NCI-H128 (cell line): Measurements from ENCODE around the gene PARD3B.

Experiments
- DNase-seq: peaks from one replicate; lab custom pipeline; 2025; ENCODE audit not compliant: unreplicated experiment; lab: John Stamatoyannopoulos, UW

PARD3B gene

GRCh38 chr2:205627085-205627484 lies 1081.8 kb downstream of the PARD3B start:
- DNase-seq = no peak

- DNase-seq = no peak
Measured at GRCh38 chr2:205628422-205628821, 1083.1 kb downstream of the PARD3B start.

- DNase-seq = no peak
Measured at GRCh38 chr2:205629091-205629776, 1084.0 kb downstream of the PARD3B start.

DNA sequence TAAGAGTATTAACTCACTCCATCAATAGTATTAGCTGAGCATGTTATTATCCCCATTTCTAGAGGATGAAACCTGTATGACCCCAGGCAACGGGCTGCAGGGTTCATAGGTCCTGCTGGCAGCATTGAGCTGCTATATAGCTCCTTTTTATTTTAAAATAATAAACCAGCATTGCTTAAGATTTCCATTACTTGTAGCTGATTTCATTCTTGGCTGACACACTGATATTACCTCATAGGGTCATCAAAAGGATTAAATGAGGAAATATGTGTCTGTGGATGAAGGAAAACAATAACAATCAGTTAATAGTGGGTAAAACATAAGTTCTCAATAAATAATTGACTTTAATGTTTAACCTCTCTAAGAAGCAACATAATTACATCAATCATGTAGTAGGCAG lies 1088.7 kb downstream of the PARD3B start:
- no peak for DNase-seq

DNA sequence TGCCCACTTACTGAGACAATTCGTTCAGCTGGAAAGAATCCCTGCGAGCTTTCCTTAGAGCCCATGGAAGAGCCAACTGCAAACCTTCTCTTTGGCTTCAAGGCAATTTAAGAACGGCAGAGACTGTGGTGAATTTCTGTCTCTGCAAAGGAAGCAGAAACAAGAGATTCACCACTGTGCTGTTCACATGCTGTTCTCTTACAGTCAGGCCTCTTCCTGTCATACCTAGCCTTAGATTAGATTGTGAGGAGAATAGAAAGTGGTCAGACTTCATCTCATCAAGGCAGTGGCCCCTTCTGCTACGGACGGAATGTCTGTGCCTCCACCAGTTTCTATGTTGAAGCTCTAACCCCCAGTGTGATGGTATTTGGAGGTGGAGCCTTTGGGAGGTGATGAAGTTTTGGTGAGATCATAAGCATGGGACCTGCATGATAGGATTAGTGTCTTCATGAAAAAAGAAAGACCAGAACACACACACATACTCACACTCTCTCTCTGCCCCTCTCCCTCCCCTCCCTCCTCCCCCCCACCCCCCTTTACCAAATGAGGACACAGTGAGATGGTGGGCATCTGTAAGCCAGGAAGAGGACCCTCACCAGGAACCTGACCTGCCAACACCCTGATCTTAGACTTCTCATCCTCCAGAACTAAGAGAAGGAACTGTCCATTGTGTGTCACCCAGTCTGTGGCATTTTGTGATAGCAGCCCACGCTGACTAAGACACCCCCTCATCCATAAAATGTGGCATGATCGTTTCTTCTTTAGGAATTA lies 1091.5 kb downstream of the PARD3B start:
- no peak for DNase-seq

- no peak for DNase-seq
Measured at GRCh38 chr2:205637320-205637602, 1092.0 kb downstream of the PARD3B start.

GRCh38 chr2:205637779-205638503 lies 1092.7 kb downstream of the PARD3B start:
- DNase-seq = no peak

DNA sequence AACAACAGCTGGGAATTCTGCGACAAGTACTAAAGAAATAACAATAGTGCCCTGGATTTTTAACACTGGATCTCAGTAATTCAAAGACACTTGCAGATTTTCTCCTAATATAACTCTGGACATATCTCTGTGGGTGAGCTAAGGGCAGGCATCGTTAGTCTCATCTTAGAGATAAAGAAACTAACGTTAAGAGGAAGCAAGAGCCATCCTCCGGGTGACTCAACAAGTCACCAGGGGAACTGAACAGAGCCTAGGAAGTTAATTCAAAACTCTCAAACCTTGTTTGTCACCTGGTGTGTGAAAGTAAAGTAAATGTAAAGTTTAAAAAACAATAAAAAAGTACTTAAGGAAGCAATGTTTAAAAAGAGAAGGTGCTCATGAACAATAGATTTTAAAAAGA lies 1095.4 kb downstream of the PARD3B start:
- no peak for DNase-seq

- DNase-seq = no peak
Measured at GRCh38 chr2:205642599-205643356, 1097.5 kb downstream of the PARD3B start.

DNA sequence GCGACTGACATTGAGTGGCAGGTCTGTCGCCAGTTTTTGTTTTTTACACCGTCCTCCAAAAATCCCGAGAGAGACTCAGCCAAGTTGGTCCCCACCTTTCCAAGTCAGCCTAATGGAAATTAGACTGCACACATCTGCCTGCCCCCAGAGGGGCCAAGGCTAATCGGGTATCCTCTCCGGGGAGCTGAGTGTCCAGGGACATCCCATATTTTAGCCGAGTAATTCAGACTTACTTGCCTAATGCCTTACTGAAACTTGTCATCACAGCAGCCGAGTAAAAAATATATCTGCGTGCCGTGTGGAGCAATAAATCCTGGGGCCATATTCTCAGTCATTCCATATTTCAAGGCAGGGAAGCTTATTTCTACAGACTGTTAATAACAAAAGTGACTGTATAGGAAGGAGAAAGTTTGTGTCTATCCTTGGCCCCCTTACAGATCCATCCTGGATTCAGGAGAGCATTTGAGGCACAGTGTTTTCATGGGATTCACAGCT lies 1098.2 kb downstream of the PARD3B start:
- no peak for DNase-seq

DNA sequence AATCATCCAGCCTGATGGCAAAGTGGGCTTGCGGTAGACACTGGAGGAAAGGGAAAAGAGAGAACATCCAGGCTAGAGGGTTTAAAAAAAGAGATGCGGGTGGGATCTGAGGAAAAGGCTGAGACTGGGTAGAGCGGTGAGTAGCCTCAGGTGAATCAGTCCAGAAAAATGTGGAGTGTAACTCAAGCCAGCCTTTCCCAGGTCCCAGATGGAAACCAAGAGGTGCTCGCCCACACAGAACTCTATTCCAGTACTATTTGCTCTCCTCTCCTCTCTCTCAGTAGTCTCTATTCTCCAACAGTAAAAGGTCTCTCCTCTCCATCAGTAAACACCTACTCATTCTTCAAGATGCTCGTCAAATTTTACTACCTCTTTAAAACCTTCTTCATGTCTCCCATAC lies 1098.7 kb downstream of the PARD3B start:
- no peak for DNase-seq

- no peak for DNase-seq
Measured at GRCh38 chr2:205646680-205647079, 1101.4 kb downstream of the PARD3B start.

DNA sequence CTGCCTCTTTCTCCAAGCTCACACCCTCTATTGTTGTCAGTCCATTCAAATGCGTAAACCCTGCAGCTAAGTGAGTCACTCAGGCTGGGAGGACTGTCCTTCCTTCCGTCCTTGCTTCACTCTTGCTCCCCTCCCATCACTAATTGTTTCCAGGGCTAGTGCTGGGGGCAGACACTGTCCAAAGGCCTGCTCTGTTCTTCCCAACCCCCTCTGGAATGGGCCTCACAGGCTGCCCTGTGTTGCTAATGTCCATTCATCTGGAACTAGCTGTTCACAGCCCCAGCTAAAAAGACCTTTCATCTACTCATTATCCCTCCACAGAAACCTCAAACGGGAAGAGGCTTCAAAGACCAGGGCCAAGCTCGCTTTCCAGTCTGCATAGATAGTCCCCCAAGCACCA lies 1105.2 kb downstream of the PARD3B start:
- DNase-seq = no peak

DNA sequence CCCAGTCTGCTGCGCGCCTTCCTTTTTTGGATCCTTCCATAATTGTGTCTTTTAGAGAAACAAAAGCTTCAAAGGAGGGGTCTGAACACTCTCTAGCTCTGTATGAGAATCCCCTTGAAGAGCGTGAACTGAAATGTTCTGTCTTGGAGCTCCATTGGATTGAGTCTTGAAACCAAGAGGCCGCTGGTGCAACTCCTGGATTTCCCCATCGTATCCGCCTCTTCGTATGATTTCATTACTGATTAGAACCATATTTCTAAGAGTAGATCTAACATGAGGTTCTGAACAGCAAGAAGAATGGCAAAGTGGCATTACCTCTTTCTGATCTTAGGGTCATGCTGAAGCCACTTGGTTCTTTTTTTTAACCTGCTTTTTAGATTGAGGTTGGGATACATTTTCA lies 1105.7 kb downstream of the PARD3B start:
- no peak for DNase-seq

DNA sequence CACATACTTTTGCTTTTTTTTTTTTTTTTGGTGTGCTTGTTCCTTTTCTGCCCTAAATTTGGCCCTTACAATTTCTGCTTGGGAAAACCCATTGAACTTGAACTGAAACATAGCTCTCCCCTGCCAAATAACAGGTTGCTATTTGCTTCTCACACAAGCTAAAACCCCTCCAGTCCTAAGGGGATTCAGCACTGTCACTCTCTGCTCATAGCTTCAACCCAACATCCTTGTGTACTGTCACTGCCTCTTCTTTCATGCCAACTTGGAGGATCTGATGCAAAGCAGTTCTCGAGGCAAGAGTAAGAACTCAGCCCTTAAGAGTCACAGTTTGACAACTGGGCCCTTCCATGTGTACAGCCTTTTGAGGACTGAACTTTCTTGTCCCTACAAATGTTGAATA lies 1106.4 kb downstream of the PARD3B start:
- no peak for DNase-seq

- DNase-seq = no peak
Measured at GRCh38 chr2:205654878-205655605, 1109.8 kb downstream of the PARD3B start.

DNA sequence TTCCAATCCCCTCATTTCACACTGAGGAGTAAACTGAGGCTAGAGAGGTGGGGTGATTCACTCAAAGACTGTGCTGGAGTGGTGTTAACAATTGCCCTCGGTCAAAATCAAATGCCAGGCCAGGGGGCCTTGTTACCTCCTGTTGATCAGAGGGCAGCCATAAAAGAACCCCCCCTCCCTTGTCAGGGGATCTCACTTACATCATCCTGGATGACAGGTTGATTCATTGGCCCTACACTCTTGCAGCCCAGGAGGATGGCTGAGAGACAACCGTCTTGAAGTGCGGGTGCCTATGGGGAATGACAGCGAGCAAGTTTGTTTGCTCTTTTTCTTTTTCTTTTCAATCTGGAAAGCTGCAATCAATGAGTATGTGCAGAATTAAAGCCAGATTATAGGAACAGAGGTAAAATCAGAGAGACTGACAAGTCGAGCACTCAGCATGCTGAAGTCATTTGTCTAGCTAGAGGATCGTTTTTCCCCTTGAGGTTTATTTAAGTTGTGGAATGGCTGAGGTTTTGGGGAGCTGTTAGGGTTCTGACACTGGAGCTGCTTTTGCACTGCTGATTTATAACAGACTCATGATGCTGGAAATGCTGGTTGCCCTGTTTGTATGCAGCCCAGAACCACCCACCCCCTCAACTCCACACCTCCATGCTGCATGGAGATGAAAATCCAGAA lies 1110.6 kb downstream of the PARD3B start:
- no peak for DNase-seq

- DNase-seq = no peak
Measured at GRCh38 chr2:205656461-205656860, 1111.2 kb downstream of the PARD3B start.

- DNase-seq = no peak
Measured at GRCh38 chr2:205656941-205657340, 1111.7 kb downstream of the PARD3B start.

GRCh38 chr2:205657579-205657978 lies 1112.3 kb downstream of the PARD3B start:
- DNase-seq = no peak
